ENCODE data around the gene RAB5B.
A peak's percentile ranks its signal among the peaks of the same experiment; 100 is the strongest.

The RAB5B gene

DNA sequence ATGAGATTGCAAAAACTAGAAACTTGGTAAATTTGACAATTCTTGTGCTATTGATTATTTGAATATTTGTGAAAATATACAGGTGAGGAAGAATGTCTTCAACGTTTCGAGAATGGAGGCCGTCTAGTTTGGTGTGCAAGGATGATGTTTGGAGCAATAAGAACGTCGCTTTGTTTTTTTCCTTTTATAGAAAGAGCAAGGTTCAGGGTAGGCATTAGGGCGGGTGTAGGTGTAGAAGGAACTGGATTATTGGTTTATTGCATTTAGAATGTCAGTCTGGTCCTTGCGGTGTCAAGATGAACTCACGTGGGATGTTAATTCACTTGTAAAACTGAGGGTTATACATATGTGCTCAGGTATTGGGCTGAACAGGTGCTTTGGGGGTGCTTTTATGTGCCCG is 69.0 kb downstream of the RAB5B start:
- H3K4me1 ChIP-seq (ENCODE audit: control insufficient read depth in 2 of 2, insufficient read depth in 2 of 2, low read length in 2 of 2), result peaks cover 19 to 26% of the 10 kb centered on the region in 2 donors
- H3K27ac ChIP-seq (ENCODE audit: low read depth in 2 of 2, low read length in 2 of 2), result peak overlapping the region; percentile 94 to 95
- no peaks in the 10 kb centered on the region for H3K9me3 ChIP-seq (ENCODE audit: control insufficient read depth in 2 of 2, low read length in 2 of 2)
- peaks cover 21 to 28% of the 10 kb centered on the region in 2 donors for H3K36me3 ChIP-seq (ENCODE audit: control insufficient read depth in 2 of 2, insufficient read depth in 2 of 2, low read length in 2 of 2)
- no peaks in the 10 kb centered on the region for H3K27me3 ChIP-seq (ENCODE audit: control insufficient read depth in 2 of 2, insufficient read depth in 2 of 2, low read length in 2 of 2)
- peak overlapping the region; percentile 92 for H3K9ac ChIP-seq (ENCODE audit: low read depth in 1 of 2, low read length in 2 of 2)
- H3K4me3 ChIP-seq (ENCODE audit: low read length in 2 of 2), result peak overlapping the region; percentile 98 to 99

Data from mucosa of rectum (tissue), 2 donors.